H9 (cell line): Measurements from ENCODE around the gene GPD1. TPM values are rescaled to one million over a fixed set of nuclear protein-coding genes. Genes with fewer than 3 reads are reported as not detected.

Source experiments
- DNase-seq: peaks from one replicate; pipeline ENCODE4 v3.0.0-alpha.2; 2017
- H2AFZ ChIP-seq: one replicate; pipeline ENCODE4 v1.6.1; 2013; ENCODE audit warnings: mild to moderate bottlenecking, low read length, control low read depth, moderate library complexity
- H2AK5ac ChIP-seq: 2 replicates; pipeline ENCODE4 v1.6.1; 2013; ENCODE audit warnings: low read length, control low read depth, mixed read lengths; ENCODE audit not compliant: insufficient read length
- H2BK120ac ChIP-seq: one replicate; pipeline ENCODE4 v1.6.1; 2013; ENCODE audit warnings: low read depth, mild to moderate bottlenecking, low read length, control low read depth, inconsistent platforms; ENCODE audit not compliant: poor library complexity, severe bottlenecking
- H2BK12ac ChIP-seq: 2 replicates; pipeline ENCODE4 v1.6.1; 2013; ENCODE audit warnings: low read length, control low read depth, mixed read lengths, low read depth; ENCODE audit not compliant: insufficient read length
- H2BK15ac ChIP-seq: 2 replicates; pipeline ENCODE4 v1.6.1; 2013; ENCODE audit warnings: low read depth, low read length, control low read depth
- H2BK20ac ChIP-seq: one replicate; pipeline ENCODE4 v1.6.1; 2013; ENCODE audit warnings: low read depth, mild to moderate bottlenecking, low read length, control low read depth, inconsistent platforms; ENCODE audit not compliant: poor library complexity, severe bottlenecking
- H2BK5ac ChIP-seq: 2 replicates; pipeline ENCODE4 v1.6.1; 2013; ENCODE audit warnings: low read length, control low read depth, mixed read lengths; ENCODE audit not compliant: insufficient read length
- H3K14ac ChIP-seq: 2 replicates; pipeline ENCODE4 v1.6.1; 2013; ENCODE audit warnings: low read length, control low read depth; ENCODE audit not compliant: insufficient read depth
- H3K18ac ChIP-seq: 2 replicates; pipeline ENCODE4 v1.6.1; 2013; ENCODE audit warnings: low read depth, mild to moderate bottlenecking, mixed read lengths, low read length, control low read depth; ENCODE audit not compliant: insufficient read length
- H3K23ac ChIP-seq: 2 replicates; pipeline ENCODE4 v1.6.1; 2013; ENCODE audit warnings: low read length, control low read depth, mixed read lengths, low read depth; ENCODE audit not compliant: insufficient read length
- H3K23me2 ChIP-seq: 2 replicates; pipeline ENCODE4 v1.6.1; 2013; ENCODE audit warnings: low read depth, mild to moderate bottlenecking, mixed read lengths, low read length, control low read depth; ENCODE audit not compliant: insufficient read length, poor library complexity, severe bottlenecking
- H3K27ac ChIP-seq: 2 replicates; pipeline ENCODE4 v1.5.1; 2013; ENCODE audit warnings: low read length, control low read depth, mixed read lengths, low read depth; ENCODE audit not compliant: insufficient read length
- H3K27me3 ChIP-seq: 2 replicates; pipeline ENCODE4 v1.6.1; 2013; ENCODE audit warnings: low read length, control low read depth, inconsistent platforms; ENCODE audit not compliant: insufficient read depth
- H3K4ac ChIP-seq: 2 replicates; pipeline ENCODE4 v1.6.1; 2013; ENCODE audit warnings: low read depth, mild to moderate bottlenecking, control low read depth, inconsistent platforms, low read length, moderate library complexity
- H3K4me1 ChIP-seq: 2 replicates; pipeline ENCODE4 v1.6.1; 2013; ENCODE audit warnings: low read length, control low read depth, inconsistent platforms; ENCODE audit not compliant: insufficient read depth
- H3K4me2 ChIP-seq: 2 replicates; pipeline ENCODE4 v1.6.1; 2013; ENCODE audit warnings: low read length, control low read depth, mixed read lengths; ENCODE audit not compliant: insufficient read length, insufficient read depth
- H3K56ac ChIP-seq: 2 replicates; pipeline ENCODE4 v1.6.1; 2013; ENCODE audit warnings: low read depth, mild to moderate bottlenecking, mixed read lengths, low read length, control low read depth; ENCODE audit not compliant: insufficient read length
- H3K79me1 ChIP-seq: 2 replicates; pipeline ENCODE4 v1.6.1; 2013; ENCODE audit warnings: low read depth, mild to moderate bottlenecking, moderate library complexity, low read length, control low read depth, inconsistent platforms; ENCODE audit not compliant: insufficient read depth, poor library complexity, severe bottlenecking
- H3K79me2 ChIP-seq: 2 replicates; pipeline ENCODE4 v1.6.1; 2013; ENCODE audit warnings: low read length, control low read depth, inconsistent platforms; ENCODE audit not compliant: insufficient read depth
- H3K9ac ChIP-seq: 2 replicates; pipeline ENCODE4 v1.6.1; 2013; ENCODE audit warnings: low read length, control low read depth, mixed read lengths; ENCODE audit not compliant: insufficient read length; ENCODE audit errors: extremely low read depth
- H3K9me3 ChIP-seq: one replicate; pipeline ENCODE4 v1.6.1; 2013; ENCODE audit warnings: low read depth, low read length, inconsistent platforms; ENCODE audit not compliant: control insufficient read depth
- H3T11ph ChIP-seq: one replicate; pipeline ENCODE4 v1.6.1; 2013; ENCODE audit warnings: mild to moderate bottlenecking, low read length, control low read depth, inconsistent platforms
- H4K20me1 ChIP-seq: one replicate; pipeline ENCODE4 v1.6.1; 2013; ENCODE audit not compliant: control insufficient read depth, insufficient read length, insufficient read depth
- H4K5ac ChIP-seq: 2 replicates; pipeline ENCODE4 v1.6.1; 2013; ENCODE audit warnings: low read depth, mild to moderate bottlenecking, mixed read lengths, low read length, control low read depth; ENCODE audit not compliant: insufficient read length
- H4K8ac ChIP-seq: replicated peaks from 2 replicates; pipeline ENCODE4 v1.6.1; 2013; ENCODE audit warnings: low read length, control low read depth, mixed read lengths, low read depth; ENCODE audit not compliant: insufficient read length
- H4K91ac ChIP-seq: 2 replicates; pipeline ENCODE4 v1.6.1; 2013; ENCODE audit warnings: low read depth, mild to moderate bottlenecking, moderate library complexity, mixed read lengths, low read length, control low read depth; ENCODE audit not compliant: insufficient read length
- H3K27ac Mint-ChIP-seq, 3 experiments: 2 replicates in 2 of 3; 3 replicates in 1 of 3; pipeline ENCODE4 v1.8.0; 2020 to 2021; ENCODE audit warnings: mixed read lengths in 3 of 3, mild to moderate bottlenecking in 1 of 3, moderate library complexity in 1 of 3
- H3K27me3 Mint-ChIP-seq: 2 replicates; pipeline ENCODE4 v1.8.0; 2021; ENCODE audit warnings: low read depth, mild to moderate bottlenecking, moderate library complexity, mixed read lengths
- H3K36me3 Mint-ChIP-seq, 3 experiments: 2 replicates in 2 of 3; 3 replicates in 1 of 3; pipeline ENCODE4 v1.8.0; 2020 to 2021; ENCODE audit warnings: low read depth in 3 of 3, mixed read lengths in 3 of 3; ENCODE audit not compliant: insufficient read depth in 1 of 3
- H3K4me1 Mint-ChIP-seq, 2 experiments: 2 replicates each; pipeline ENCODE4 v1.8.0; 2020; ENCODE audit warnings: mixed read lengths in 2 of 2
- H3K4me3 Mint-ChIP-seq, 2 experiments: 2 replicates in 1 of 2; 3 replicates in 1 of 2; pipeline ENCODE4 v1.8.0; 2020 to 2021; ENCODE audit warnings: mild to moderate bottlenecking in 2 of 2, mixed read lengths in 2 of 2, moderate library complexity in 1 of 2
- H3K9me3 Mint-ChIP-seq, 2 experiments: 2 replicates in 1 of 2; 3 replicates in 1 of 2; pipeline ENCODE4 v1.8.0; 2020; ENCODE audit warnings: mild to moderate bottlenecking in 2 of 2, mixed read lengths in 2 of 2, moderate library complexity in 1 of 2
- CTCF ChIP-seq: fragments of 200-600 bp; sonication (generic); conservative IDR thresholded peaks from 3 replicates; pipeline ENCODE4 v1.8.0; 2021; ENCODE audit warnings: antibody characterized with exemption, mild to moderate bottlenecking
- WGBS: extraction: QIAGEN DNeasy Blood & Tissue Kit; methylation state at CpG from one replicate; pipeline ENCODE4 v1.1.7; 2013; ENCODE audit warnings: missing lambda C conversion rate, low lambda C conversion rate, mixed read lengths; ENCODE audit not compliant: insufficient read length; ENCODE audit errors: extremely low coverage; 5-methylcytosine and 5-hydroxymethylcytosine counted together
- total RNA-seq: library from RNA; stranded (reverse); gene quantifications from 2 replicates; pipeline ENCODE4 v1.2.1, GENCODE V29; 2021

GPD1 gene
- total RNA-seq, 1 experiment from 2014 or later: 0.70 TPM

GRCh38 chr12:50055831-50056638 is 47.8 kb upstream of the GPD1 start:
- Histone ChIP-seq H3K27ac (no peak overlapping the region), H3K27me3 (peaks cover 59% of the 10 kb centered on the region), H3K9ac (no peak overlapping the region), H3K18ac (no peak overlapping the region), H2BK12ac (no peak overlapping the region), H3K23ac (no peak overlapping the region), H2BK120ac (no peak overlapping the region), H3K4me1 (no peaks in the 10 kb centered on the region; the same call in 1 of the 2 replicates), H4K20me1 (peaks cover 2% of the 10 kb centered on the region), H2BK20ac (no peak overlapping the region), H2BK15ac (no peak overlapping the region), H4K8ac (no peak overlapping the region), H3K79me2 (no peaks in the 10 kb centered on the region), H2BK5ac (no peak overlapping the region), H4K5ac (no peak overlapping the region), H3K4ac (no peak overlapping the region), H2AFZ (no peak overlapping the region), H3T11ph (no peak overlapping the region), H4K91ac (no peak overlapping the region), H3K14ac (no peak overlapping the region), H3K23me2 (peaks cover 7% of the 10 kb centered on the region), H3K4me2 (peak overlapping the region; percentile 67), H2AK5ac (no peak overlapping the region), H3K79me1 (no peaks in the 10 kb centered on the region), H3K9me3 (no peaks in the 10 kb centered on the region), H3K56ac (no peak overlapping the region)
- DNase-seq: peak; percentile 81
- WGBS: no CpG with 5 or more reads among the region's 17 CpGs
- peak; percentile 99 for TF ChIP-seq CTCF
- Mint-ChIP-seq H3K4me3 (peak overlapping the region; percentile 77 to 87), H3K4me1 (peaks cover 23 to 27% of the 10 kb centered on the region in 2 experiments), H3K36me3 (no peaks in the 10 kb centered on the region; a peak in 1 of 7 replicates), H3K9me3 (peaks cover 0 to 2% of the 10 kb centered on the region in 2 experiments; a peak in 1 of 5 replicates), H3K27me3 (peaks cover 95% of the 10 kb centered on the region), H3K27ac (no peak overlapping the region)
